Spleen (tissue), 7 donors: ENCODE results near the gene U2AF1.
"Not testable (repeated sequence)": the region's sequence is repeated elsewhere in the genome, so short reads cannot be mapped to it uniquely, and the experiment has no call there.

Experiments
- POLR2AphosphoS5 ChIP-seq, 3 donors: sonication (generic); formaldehyde crosslinking; IDR thresholded peaks; one replicate each; pipeline ENCODE4 v1.5.1; 2017; ENCODE audit warnings: antibody characterized with exemption in 3 of 3
- TF ChIP-seq, protein P1 (sequence below), 11 experiments: fragments of 200-600 bp in 7 of 11; fragments of 450-650 bp in 4 of 11; sonication (generic) in 4 of 11; IDR thresholded peaks in 8 of 11; conservative IDR thresholded peaks in 3 of 11; 1 replicate in 7 of 11; 2 replicates in 4 of 11; pipeline versions ENCODE4 v1.4.0 to v1.8.0; 2016 to 2021; ENCODE audit warnings: antibody characterized with exemption in 11 of 11, inconsistent platforms in 4 of 11, mild to moderate bottlenecking in 1 of 11
- donor health status: DM: no; HTN: no; CAD: no; lungs with moderate emphysema.
- donor health status: DM: no; HTN: no; CAD: no.
- donor health status: DM: no; HTN: no; CAD: no.

- TF ChIP-seq, protein P1, sequence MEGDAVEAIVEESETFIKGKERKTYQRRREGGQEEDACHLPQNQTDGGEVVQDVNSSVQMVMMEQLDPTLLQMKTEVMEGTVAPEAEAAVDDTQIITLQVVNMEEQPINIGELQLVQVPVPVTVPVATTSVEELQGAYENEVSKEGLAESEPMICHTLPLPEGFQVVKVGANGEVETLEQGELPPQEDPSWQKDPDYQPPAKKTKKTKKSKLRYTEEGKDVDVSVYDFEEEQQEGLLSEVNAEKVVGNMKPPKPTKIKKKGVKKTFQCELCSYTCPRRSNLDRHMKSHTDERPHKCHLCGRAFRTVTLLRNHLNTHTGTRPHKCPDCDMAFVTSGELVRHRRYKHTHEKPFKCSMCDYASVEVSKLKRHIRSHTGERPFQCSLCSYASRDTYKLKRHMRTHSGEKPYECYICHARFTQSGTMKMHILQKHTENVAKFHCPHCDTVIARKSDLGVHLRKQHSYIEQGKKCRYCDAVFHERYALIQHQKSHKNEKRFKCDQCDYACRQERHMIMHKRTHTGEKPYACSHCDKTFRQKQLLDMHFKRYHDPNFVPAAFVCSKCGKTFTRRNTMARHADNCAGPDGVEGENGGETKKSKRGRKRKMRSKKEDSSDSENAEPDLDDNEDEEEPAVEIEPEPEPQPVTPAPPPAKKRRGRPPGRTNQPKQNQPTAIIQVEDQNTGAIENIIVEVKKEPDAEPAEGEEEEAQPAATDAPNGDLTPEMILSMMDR (IDR thresholded peaks at IDR 0.05 in 8 of 11, conservative IDR thresholded peaks at IDR 0.05 in 3 of 11), result not testable (repeated sequence)
- TF ChIP-seq POLR2AphosphoS5 (IDR thresholded peaks at IDR 0.05), result not testable (repeated sequence)
Measured at GRCh38 chr21:43114483-43114882, 7.1 kb upstream of the U2AF1 start.
